NT2/D1 (cell line): ENCODE measurements around the gene PTCD1.
A peak's percentile ranks its signal among the peaks of the same experiment; 100 is the strongest.

Source experiments
- DNase-seq: peaks from one replicate; pipeline ENCODE4 v3.0.0-alpha.2; 2011; ENCODE audit warnings: low read depth, low spot score
- H3K27me3 ChIP-seq: 2 replicates; pipeline ENCODE4 v1.6.0; 2011; ENCODE audit warnings: mild to moderate bottlenecking; ENCODE audit not compliant: insufficient read length, insufficient read depth
- H3K36me3 ChIP-seq: 2 replicates; pipeline ENCODE4 v1.6.1; 2011; ENCODE audit warnings: mild to moderate bottlenecking, low read length, mixed read lengths; ENCODE audit not compliant: insufficient read depth, insufficient read length
- H3K4me1 ChIP-seq: 2 replicates; pipeline ENCODE4 v1.5.1; 2011; ENCODE audit not compliant: insufficient read depth, insufficient read length
- H3K4me3 ChIP-seq: 2 replicates; pipeline ENCODE4 v1.5.1; 2011; ENCODE audit warnings: low read depth; ENCODE audit not compliant: insufficient read length
- H3K9ac ChIP-seq: 2 replicates; pipeline ENCODE4 v1.6.0; 2011; ENCODE audit warnings: low read depth; ENCODE audit not compliant: insufficient read length
- H3K9me3 ChIP-seq: 2 replicates; pipeline ENCODE4 v1.5.1; 2011; ENCODE audit warnings: mild to moderate bottlenecking, low read length; ENCODE audit not compliant: insufficient read depth
- SUZ12 ChIP-seq: IDR thresholded peaks from 2 replicates; pipeline ENCODE4 v1.6.1; 2011; ENCODE audit not compliant: insufficient read length, insufficient read depth; ENCODE audit errors: extremely low read depth
- YY1 ChIP-seq: IDR thresholded peaks from 2 replicates; pipeline ENCODE4 v1.6.1; 2011; ENCODE audit not compliant: insufficient read length, insufficient read depth
- ZNF274 ChIP-seq: IDR thresholded peaks from 2 replicates; pipeline ENCODE4 v1.6.1; 2011; ENCODE audit warnings: mild to moderate bottlenecking, low read depth, low read length

Gene PTCD1

DNA sequence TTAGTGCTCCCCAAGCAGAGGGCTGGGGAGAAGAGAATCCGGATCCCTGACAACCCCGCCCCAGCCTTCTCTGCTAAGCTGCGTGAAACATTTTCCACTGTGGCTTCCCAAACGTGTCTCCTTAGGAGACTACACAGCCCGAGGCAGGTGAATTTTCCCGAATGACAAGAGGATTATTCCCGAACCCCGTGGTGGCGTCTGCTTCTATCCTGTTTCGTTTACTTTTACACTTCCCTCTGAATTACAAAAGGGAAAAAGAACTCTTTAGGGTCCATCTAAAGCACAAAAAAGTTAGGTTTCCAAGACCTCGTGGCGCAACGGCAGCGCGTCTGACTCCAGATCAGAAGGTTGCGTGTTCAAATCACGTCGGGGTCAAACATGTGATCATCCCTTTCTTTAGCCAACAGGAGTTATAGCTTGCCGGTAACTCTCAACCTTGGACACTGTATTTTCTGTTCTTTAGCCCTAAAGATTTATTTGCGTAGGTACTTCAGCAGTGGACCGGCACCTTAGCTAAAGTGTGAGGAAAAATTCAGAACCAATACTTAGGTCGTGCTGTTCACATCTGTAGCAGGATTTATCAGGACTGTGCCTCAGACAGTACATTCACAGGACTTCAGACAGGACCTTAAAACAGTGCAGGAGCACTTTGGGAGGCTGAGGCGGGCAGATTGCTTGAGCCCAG is 30.9 kb upstream of the PTCD1 start:
- Histone ChIP-seq H3K27me3 (no peaks in the 10 kb centered on the region), H3K4me3 (no peak overlapping the region), H3K9ac (no peak overlapping the region), H3K4me1 (no peaks in the 10 kb centered on the region), H3K36me3 (peaks cover 4% of the 10 kb centered on the region), H3K9me3 (no peaks in the 10 kb centered on the region)
- DNase-seq: peak; percentile 55
- TF ChIP-seq YY1: no peak
- no peak for TF ChIP-seq SUZ12
- no peak for TF ChIP-seq ZNF274

- no peak for DNase-seq
- TF ChIP-seq ZNF274: no peak
- TF ChIP-seq YY1: no peak
- TF ChIP-seq SUZ12: no peak
- Histone ChIP-seq H3K9ac (no peak overlapping the region), H3K4me1 (peaks cover 2% of the 10 kb centered on the region), H3K4me3 (no peak overlapping the region), H3K9me3 (no peaks in the 10 kb centered on the region), H3K27me3 (no peaks in the 10 kb centered on the region), H3K36me3 (peaks cover 12% of the 10 kb centered on the region)
Observed at GRCh38 chr7:99468336-99468918, 29.8 kb upstream of the PTCD1 start.

GRCh38 chr7:99465421-99465768 is 26.8 kb upstream of the PTCD1 start:
- no peak for TF ChIP-seq SUZ12
- Histone ChIP-seq H3K4me3 (peak overlapping the region; percentile 95), H3K36me3 (peaks cover 35% of the 10 kb centered on the region), H3K4me1 (peaks cover 2% of the 10 kb centered on the region), H3K27me3 (no peaks in the 10 kb centered on the region), H3K9me3 (no peaks in the 10 kb centered on the region), H3K9ac (peak overlapping the region; percentile 99)
- no peak for DNase-seq

DNA sequence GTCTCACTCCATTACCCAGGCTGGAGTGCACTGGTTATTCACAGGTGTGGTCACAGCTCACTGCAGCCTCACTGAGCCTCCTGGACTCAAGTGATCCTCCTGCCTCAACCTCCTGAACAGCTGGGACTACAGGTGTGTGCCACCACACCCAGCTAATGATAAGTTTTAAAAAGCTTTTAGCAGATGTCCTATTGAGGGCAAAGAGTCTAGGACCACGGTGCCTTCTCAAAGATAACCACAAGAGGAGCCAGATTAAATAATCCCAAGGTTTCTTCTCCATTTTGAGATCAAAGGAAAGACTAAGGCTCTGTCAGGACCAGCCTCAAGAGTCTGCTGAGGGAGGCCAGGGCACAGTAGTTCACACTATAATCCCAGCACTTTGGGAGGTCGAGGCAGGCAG is 22.6 kb upstream of the PTCD1 start:
- no peak for TF ChIP-seq SUZ12
- no peak for TF ChIP-seq YY1
- TF ChIP-seq ZNF274: no peak
- no peak overlapping the region for H3K9ac ChIP-seq
- no peaks in the 10 kb centered on the region for H3K27me3 ChIP-seq
- H3K9me3 ChIP-seq: peaks cover 6% of the 10 kb centered on the region; the same call in 1 of the 2 replicates
- no peak overlapping the region for H3K4me3 ChIP-seq
- peaks cover 76% of the 10 kb centered on the region for H3K36me3 ChIP-seq
- peaks cover 2% of the 10 kb centered on the region for H3K4me1 ChIP-seq
- DNase-seq: no peak

- Histone ChIP-seq H3K9me3 (peaks cover 6% of the 10 kb centered on the region; the same call in 1 of the 2 replicates), H3K27me3 (no peaks in the 10 kb centered on the region), H3K4me1 (peaks cover 3% of the 10 kb centered on the region), H3K9ac (no peak overlapping the region), H3K36me3 (peaks cover 82% of the 10 kb centered on the region), H3K4me3 (no peak overlapping the region)
- no peak for DNase-seq
- TF ChIP-seq ZNF274 (no peak), SUZ12 (no peak), YY1 (no peak)
Observed at GRCh38 chr7:99460651-99461050, 22.1 kb upstream of the PTCD1 start.

- no peaks in the 10 kb centered on the region for H3K27me3 ChIP-seq
- DNase-seq: no peak
- H3K36me3 ChIP-seq: peaks cover 91% of the 10 kb centered on the region
- H3K4me1 ChIP-seq: peaks cover 4% of the 10 kb centered on the region
- no peak overlapping the region for H3K9ac ChIP-seq
- H3K9me3 ChIP-seq: peaks cover 6% of the 10 kb centered on the region; the same call in 1 of the 2 replicates
- no peak overlapping the region for H3K4me3 ChIP-seq
- TF ChIP-seq YY1 (no peak), SUZ12 (no peak)
Observed at GRCh38 chr7:99459087-99459486, 20.5 kb upstream of the PTCD1 start.

DNA sequence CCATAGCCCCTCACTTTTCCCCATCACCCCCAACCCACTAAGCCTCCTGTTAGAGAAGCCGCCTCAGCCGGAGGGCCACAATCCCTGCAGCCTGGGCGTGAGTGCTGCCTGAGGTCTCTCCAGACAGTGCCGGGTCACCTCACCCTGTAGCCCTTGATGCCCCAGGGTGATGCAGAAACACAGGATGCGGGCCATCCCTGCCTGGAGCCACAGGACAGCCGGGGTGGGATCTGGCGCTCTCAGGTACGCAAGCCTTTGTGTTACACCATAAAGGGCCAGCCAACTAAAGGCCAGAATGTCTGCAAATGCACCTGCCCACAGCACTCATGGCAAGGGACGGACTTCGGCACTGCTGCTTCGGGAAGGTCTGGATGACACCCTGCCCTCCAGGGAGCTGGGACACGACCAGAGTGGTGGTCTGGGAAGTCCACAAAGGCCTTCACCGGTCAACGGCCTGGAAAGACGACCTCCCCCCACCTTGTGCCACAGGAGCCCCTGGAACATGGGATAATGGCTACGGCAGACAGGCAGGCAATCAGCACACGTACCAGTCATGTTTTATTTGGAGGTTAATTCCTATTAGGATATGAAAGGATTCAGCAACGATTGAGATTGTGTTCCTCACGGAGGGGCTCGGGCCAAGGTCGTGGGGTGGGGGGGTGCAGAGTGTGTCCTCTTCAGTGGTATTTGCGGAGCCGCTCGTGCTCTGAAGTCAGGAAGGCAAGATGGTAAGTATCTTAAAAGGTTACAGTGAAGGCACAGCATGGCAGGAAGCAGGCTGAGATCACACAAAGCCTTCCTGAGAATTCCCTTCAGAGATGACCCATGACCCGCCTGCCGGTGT is 19.3 kb upstream of the PTCD1 start:
- Histone ChIP-seq H3K27me3 (no peaks in the 10 kb centered on the region), H3K4me3 (no peak overlapping the region), H3K4me1 (peaks cover 4% of the 10 kb centered on the region), H3K9me3 (peaks cover 6% of the 10 kb centered on the region; the same call in 1 of the 2 replicates), H3K9ac (no peak overlapping the region), H3K36me3 (peaks cover 92% of the 10 kb centered on the region)
- DNase-seq: no peak
- no peak for TF ChIP-seq YY1
- no peak for TF ChIP-seq ZNF274
- no peak for TF ChIP-seq SUZ12
